Upper lobe of left lung (tissue), 4 donors: ENCODE results near the gene TTC28.

Experiments used
- EP300 ChIP-seq, 4 donors: sonication (generic); formaldehyde crosslinking; IDR thresholded peaks; one replicate each; pipeline ENCODE4 v1.5.1; 2017; ENCODE audit warnings: antibody characterized with exemption in 4 of 4, control low read depth in 2 of 4
- POLR2A ChIP-seq, 4 donors: fragments of 450-650 bp; IDR thresholded peaks; one replicate each; pipeline ENCODE4 v1.5.1; 2016 to 2017; ENCODE audit warnings: antibody characterized with exemption in 4 of 4, mild to moderate bottlenecking in 2 of 4
- POLR2AphosphoS5 ChIP-seq, 2 donors: sonication (generic); formaldehyde crosslinking; IDR thresholded peaks; one replicate each; pipeline ENCODE4 v1.5.1; 2017; ENCODE audit warnings: antibody characterized with exemption in 2 of 2
- TF ChIP-seq, protein P1 (sequence below), 6 experiments: fragments of 450-650 bp in 4 of 6; fragments of 200-600 bp in 2 of 6; sonication (generic) in 2 of 6; IDR thresholded peaks; one replicate each; pipeline ENCODE4 v1.5.1; 2016 to 2019; ENCODE audit warnings: antibody characterized with exemption in 6 of 6

DNA sequence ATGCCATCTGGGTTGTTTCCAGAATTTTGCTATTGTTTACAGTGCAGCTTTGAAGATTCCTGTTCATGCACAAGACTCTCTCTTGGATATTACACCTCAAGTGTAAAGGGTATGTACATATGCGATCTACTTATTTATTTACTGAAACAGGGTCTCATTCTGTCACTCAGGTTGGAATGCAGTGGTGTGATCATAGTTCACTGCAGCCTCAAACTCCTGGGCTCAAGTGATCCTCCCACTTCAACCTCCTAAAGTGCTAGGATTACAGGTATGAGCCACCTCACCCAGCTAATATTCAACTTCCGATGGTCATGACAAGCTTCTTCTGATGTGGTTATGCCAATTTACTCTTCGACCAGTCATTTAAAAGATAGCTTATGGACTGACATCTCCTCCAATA, 602.5 kb downstream of the TTC28 start:
- no peak for TF ChIP-seq POLR2A (IDR thresholded peaks at IDR 0.05)
- TF ChIP-seq, protein P1, sequence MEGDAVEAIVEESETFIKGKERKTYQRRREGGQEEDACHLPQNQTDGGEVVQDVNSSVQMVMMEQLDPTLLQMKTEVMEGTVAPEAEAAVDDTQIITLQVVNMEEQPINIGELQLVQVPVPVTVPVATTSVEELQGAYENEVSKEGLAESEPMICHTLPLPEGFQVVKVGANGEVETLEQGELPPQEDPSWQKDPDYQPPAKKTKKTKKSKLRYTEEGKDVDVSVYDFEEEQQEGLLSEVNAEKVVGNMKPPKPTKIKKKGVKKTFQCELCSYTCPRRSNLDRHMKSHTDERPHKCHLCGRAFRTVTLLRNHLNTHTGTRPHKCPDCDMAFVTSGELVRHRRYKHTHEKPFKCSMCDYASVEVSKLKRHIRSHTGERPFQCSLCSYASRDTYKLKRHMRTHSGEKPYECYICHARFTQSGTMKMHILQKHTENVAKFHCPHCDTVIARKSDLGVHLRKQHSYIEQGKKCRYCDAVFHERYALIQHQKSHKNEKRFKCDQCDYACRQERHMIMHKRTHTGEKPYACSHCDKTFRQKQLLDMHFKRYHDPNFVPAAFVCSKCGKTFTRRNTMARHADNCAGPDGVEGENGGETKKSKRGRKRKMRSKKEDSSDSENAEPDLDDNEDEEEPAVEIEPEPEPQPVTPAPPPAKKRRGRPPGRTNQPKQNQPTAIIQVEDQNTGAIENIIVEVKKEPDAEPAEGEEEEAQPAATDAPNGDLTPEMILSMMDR (IDR thresholded peaks at IDR 0.05) = no peak
- TF ChIP-seq POLR2AphosphoS5 (IDR thresholded peaks at IDR 0.05) = no peak
- no peak for TF ChIP-seq EP300 (IDR thresholded peaks at IDR 0.05)
